Measurements from ENCODE around the gene CALY. TPM values are rescaled to one million over a fixed set of nuclear protein-coding genes. Genes with fewer than 3 reads are reported as not detected.

Gene CALY
- total RNA-seq, 4 donors from 2014 or later, result 0.34 TPM; not detected in 3

DNA sequence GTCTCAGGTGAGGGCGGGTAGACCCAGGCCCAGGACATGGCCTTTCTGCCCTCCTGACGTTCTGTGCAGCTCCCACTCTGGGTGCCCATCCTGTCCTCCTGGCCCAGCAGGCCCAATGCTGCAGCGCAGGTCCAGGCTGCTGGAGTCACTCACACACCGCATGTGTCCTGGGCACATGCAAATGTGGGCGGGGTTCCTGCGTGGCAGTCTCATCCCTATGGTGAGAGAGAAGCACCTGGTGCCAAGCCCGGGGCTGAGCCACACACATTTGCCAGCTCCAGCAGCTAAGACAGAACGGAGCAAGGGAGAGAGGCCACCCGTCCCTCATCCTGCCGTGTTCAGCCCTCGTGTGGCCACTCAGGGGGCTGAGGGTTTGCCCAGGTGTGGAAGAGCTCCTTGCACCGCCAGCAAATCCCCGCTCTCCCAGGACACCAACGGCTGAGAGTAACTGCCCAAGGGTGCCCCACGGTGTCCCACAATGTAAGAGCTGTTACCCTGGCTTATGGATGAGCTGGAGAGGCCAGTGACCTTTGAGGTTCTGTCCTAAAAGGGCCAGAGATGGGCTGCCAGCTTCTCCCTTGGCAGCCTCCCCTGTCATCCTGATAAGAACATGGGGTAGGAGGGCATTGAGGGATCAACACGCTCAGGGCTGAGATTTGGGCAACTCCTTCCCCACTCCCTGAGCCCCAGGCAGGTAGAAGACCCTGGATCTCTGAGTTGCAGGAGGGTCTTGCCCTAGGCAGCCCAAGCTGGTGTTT, 16.7 kb upstream of the CALY start:
- TF ChIP-seq, protein P1, sequence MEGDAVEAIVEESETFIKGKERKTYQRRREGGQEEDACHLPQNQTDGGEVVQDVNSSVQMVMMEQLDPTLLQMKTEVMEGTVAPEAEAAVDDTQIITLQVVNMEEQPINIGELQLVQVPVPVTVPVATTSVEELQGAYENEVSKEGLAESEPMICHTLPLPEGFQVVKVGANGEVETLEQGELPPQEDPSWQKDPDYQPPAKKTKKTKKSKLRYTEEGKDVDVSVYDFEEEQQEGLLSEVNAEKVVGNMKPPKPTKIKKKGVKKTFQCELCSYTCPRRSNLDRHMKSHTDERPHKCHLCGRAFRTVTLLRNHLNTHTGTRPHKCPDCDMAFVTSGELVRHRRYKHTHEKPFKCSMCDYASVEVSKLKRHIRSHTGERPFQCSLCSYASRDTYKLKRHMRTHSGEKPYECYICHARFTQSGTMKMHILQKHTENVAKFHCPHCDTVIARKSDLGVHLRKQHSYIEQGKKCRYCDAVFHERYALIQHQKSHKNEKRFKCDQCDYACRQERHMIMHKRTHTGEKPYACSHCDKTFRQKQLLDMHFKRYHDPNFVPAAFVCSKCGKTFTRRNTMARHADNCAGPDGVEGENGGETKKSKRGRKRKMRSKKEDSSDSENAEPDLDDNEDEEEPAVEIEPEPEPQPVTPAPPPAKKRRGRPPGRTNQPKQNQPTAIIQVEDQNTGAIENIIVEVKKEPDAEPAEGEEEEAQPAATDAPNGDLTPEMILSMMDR (IDR thresholded peaks at IDR 0.05; ENCODE audit: low read depth), result no peak

DNA sequence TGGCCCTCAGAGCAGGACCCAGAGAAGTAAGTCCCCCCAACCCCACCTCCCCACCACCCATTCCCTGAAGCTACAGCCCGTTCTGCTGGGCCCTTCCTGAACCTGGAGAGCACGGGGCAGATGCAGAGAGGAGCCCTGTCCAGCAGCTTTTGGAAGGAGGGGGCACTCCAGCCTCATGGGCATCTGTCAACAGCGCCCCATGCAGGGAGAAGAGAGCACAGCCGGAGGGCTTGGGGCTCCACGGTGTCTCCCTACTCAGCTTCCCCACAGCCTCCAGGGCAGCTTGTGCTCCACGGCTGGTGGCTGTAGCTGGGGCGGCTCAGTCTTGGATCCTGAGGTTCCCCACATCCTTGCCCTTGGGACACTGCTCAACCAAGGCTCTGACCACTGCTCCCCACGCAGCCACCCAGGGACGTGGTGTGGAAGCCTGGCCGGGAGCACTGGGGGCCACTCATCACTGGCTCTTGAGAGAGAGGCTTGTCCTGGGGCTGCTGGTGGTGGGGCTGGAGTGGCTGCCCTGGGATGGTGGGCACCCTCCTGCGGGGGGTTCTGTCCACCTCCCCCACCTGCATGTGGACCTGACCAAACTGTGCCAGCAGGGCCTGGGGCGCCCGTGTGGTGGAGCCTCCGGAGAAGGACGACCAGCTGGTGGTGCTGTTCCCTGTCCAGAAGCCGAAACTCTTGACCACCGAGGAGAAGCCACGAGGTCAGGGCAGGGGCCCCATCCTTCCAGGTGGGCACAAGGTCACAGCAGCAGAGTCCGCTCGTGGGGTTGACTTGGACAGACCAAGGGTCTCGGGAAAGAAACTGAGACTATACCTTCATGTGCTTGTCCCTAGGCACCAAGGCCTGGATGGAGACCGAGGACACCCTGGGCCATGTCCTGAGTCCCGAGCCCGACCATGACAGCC, 15.0 kb upstream of the CALY start:
- TF ChIP-seq, protein P1 (IDR thresholded peaks at IDR 0.05; ENCODE audit: low read depth), result no peak

DNA sequence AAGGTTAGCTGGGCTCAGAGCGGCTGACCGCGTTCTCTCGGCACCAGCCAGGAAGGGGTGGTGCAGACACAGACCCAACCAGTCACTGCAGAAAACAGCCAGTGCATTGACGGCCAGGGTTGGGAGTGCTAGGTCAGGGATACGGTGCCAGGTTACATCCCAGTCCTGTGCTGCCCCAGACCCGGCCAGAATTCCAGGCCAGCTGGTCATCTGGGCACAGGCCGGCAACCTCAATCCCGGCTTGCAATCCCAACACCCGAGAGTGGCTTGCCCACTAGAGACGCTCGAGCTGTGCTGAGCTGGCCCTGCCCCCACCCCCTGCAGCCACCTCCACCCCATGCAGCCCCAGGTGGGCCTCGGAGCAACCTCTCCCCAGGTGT, 14.2 kb upstream of the CALY start:
- TF ChIP-seq, protein P1 (IDR thresholded peaks at IDR 0.05; ENCODE audit: low read depth), result no peak

DNA sequence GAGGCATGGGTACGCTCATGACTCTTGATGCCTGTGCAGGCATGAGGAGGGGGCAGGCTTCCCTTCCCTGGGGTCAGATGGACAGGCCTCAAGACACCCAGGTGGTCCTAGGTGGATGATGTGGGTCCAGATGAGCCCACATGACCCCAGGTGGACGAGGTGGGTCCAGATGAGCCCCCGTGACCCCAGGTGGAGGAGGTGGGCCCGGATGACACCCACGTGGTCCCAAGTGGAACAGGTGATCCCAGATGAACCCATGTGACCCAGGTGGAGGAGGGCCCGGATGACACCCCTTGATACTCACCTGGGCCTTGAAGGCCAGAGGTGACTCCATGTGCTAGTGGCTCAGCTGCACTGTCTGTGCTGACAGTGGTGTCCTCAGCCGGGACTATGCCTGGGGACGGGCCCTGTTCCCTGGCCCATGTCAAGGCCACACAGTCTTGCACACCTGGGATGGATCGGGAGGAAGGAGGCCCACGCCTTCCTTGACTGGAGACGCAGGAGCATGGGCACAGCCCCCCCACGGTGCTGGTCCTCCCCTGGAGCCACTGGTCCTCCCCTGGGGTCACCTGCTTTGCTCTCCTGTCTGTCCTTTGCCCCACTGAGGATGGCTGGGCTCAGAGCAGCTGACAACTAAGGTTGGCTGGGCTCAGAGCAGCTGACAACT, 13.7 kb upstream of the CALY start:
- TF ChIP-seq, protein P1 (IDR thresholded peaks at IDR 0.05; ENCODE audit: low read depth), result no peak

DNA sequence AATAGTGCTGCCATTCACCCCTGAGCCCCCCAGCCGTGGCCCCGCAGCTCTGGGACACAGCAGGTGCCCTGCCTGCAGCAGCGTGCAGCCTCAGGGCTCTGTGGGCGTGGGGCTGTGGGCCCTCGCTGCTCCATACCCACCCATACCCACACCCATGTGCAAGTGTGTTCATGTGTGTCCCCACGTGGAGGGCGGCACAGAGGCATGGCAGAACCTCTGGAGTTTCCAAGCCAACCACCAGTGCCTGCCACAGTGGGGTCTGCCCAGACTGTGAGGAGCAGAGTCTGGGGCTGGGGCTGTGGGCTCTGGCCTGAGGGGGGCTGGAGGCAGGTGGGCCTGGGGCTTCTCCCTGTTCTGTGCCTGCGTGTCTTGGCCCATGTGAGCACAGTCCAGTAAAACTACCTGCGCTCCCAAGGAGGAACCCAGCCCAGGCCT, 12.9 kb upstream of the CALY start:
- TF ChIP-seq, protein P1 (IDR thresholded peaks at IDR 0.05; ENCODE audit: low read depth), result no peak

DNA sequence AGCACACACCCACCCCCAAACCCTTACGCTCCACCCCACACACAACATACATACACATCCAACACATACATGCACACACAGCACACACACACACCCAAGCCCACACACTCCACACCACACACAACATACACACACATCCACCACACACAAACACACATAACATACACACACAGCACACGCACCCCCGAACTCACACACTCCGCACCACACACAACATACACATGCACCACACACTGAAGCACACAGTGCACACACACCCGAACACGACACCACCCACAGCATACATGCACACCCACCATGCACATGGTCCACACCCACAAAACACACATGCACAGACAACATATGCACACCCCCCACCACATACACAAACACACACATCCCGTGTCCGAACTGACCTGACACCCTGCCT, 12.5 kb upstream of the CALY start:
- TF ChIP-seq, protein P1 (IDR thresholded peaks at IDR 0.05; ENCODE audit: low read depth), result no peak
